HEK293T (cell line): ENCODE measurements around the gene TMEM184B.
A peak's percentile ranks its signal among the peaks of the same experiment; 100 is the strongest.

ENCODE experiments used
- CTCF ChIA-PET: fragments of 350-600 bp; formaldehyde crosslinking; extraction: SDS; loops from one replicate; lab custom pipeline; 2021; ENCODE audit warnings: antibody characterized with exemption, inconsistent platforms; lab: Yijun Ruan, JAX
- POLR2A ChIA-PET: fragments of 350-600 bp; formaldehyde crosslinking; extraction: SDS; loops from one replicate; lab custom pipeline; 2020; ENCODE audit warnings: antibody characterized with exemption, inconsistent platforms; lab: Yijun Ruan, JAX
- DNase-seq: peaks from one replicate; pipeline ENCODE4 v3.0.0; 2012; ENCODE audit warnings: mixed read lengths; ENCODE audit errors: extremely low spot score
- ARNT ChIP-seq: fragments of 450-650 bp; IDR thresholded peaks from 2 replicates; pipeline ENCODE4 v1.6.1; 2017; ENCODE audit warnings: mild to moderate bottlenecking
- BHLHE40 ChIP-seq: fragments of 450-650 bp; IDR thresholded peaks from 2 replicates; pipeline ENCODE4 v1.6.1; 2016; ENCODE audit warnings: mild to moderate bottlenecking, moderate library complexity, borderline replicate concordance
- CTBP1 ChIP-seq: fragments of 450-650 bp; IDR thresholded peaks from 2 replicates; pipeline ENCODE4 v1.6.1; 2016; ENCODE audit warnings: borderline replicate concordance
- ELF4 ChIP-seq: fragments of 450-650 bp; IDR thresholded peaks from 2 replicates; pipeline ENCODE4 v1.6.1; 2017; ENCODE audit warnings: antibody characterized with exemption
- FOXA1 ChIP-seq: fragments of 450-650 bp; IDR thresholded peaks from 2 replicates; pipeline ENCODE4 v1.6.1; 2016; ENCODE audit warnings: mild to moderate bottlenecking
- FOXK2 ChIP-seq: fragments of 450-650 bp; IDR thresholded peaks from 2 replicates; pipeline ENCODE4 v1.6.1; 2016; ENCODE audit warnings: mild to moderate bottlenecking
- FOXM1 ChIP-seq: fragments of 450-650 bp; IDR thresholded peaks from 2 replicates; pipeline ENCODE4 v1.6.1; 2017; ENCODE audit warnings: mild to moderate bottlenecking, borderline replicate concordance
- HDGF ChIP-seq: fragments of 450-650 bp; IDR thresholded peaks from 2 replicates; pipeline ENCODE4 v1.6.1; 2017; ENCODE audit warnings: antibody characterized with exemption, borderline replicate concordance
- L3MBTL2 ChIP-seq: fragments of 450-650 bp; conservative IDR thresholded peaks from 2 replicates; pipeline ENCODE4 v1.6.1; 2016; ENCODE audit warnings: mild to moderate bottlenecking
- LEF1 ChIP-seq: fragments of 450-650 bp; IDR thresholded peaks from 2 replicates; pipeline ENCODE4 v1.6.1; 2017; ENCODE audit warnings: mild to moderate bottlenecking, borderline replicate concordance
- NFRKB ChIP-seq: fragments of 450-650 bp; IDR thresholded peaks from 2 replicates; pipeline ENCODE4 v1.6.1; 2016; ENCODE audit warnings: mild to moderate bottlenecking, moderate library complexity
- SP1 ChIP-seq: fragments of 450-650 bp; IDR thresholded peaks from 2 replicates; pipeline ENCODE4 v1.6.1; 2017
- SUZ12 ChIP-seq: fragments of 450-650 bp; IDR thresholded peaks from 2 replicates; pipeline ENCODE4 v1.6.1; 2016; ENCODE audit warnings: mild to moderate bottlenecking
- TARDBP ChIP-seq: fragments of 450-650 bp; IDR thresholded peaks from 2 replicates; pipeline ENCODE4 v1.6.1; 2016
- ZNF384 ChIP-seq: fragments of 450-650 bp; IDR thresholded peaks from 2 replicates; pipeline ENCODE4 v1.6.1; 2016
- TF ChIP-seq, protein P1 (sequence below): fragments of 450-650 bp; IDR thresholded peaks from 2 replicates; pipeline ENCODE4 v1.6.1; 2016

TMEM184B gene

GRCh38 chr22:38311323-38311620 lies 38.5 kb upstream of the TMEM184B start:
- TF ChIP-seq HDGF (0 out of 2 replicates have a peak, but pooled peaks have one; percentile 33), L3MBTL2 (no peak)
- no peak for DNase-seq
- ChIA-PET POLR2A (no interaction called here), CTCF (no interaction called here)

- DNase-seq = no peak
- POLR2A ChIA-PET = no interaction called here
- TF ChIP-seq HDGF (0 out of 2 replicates have a peak, but pooled peaks have one; percentile 51), SUZ12 (no peak)
- CTCF ChIA-PET = no interaction called here
Observed at GRCh38 chr22:38310518-38311322, 37.9 kb upstream of the TMEM184B start.

GRCh38 chr22:38309614-38310517 lies 37.1 kb upstream of the TMEM184B start:
- no peak for TF ChIP-seq FOXA1
- no peak for TF ChIP-seq ARNT
- no peak for TF ChIP-seq NFRKB
- no peak for TF ChIP-seq BHLHE40
- TF ChIP-seq L3MBTL2 = no peak
- no peak for TF ChIP-seq TARDBP
- CTCF ChIA-PET = no interaction called here
- no peak for DNase-seq
- POLR2A ChIA-PET = interaction anchor here (2.0 kb wide), 1 partner anchor 8 kb away, joined by 5 read pairs; no protein-coding TSS in a partner anchor

DNA sequence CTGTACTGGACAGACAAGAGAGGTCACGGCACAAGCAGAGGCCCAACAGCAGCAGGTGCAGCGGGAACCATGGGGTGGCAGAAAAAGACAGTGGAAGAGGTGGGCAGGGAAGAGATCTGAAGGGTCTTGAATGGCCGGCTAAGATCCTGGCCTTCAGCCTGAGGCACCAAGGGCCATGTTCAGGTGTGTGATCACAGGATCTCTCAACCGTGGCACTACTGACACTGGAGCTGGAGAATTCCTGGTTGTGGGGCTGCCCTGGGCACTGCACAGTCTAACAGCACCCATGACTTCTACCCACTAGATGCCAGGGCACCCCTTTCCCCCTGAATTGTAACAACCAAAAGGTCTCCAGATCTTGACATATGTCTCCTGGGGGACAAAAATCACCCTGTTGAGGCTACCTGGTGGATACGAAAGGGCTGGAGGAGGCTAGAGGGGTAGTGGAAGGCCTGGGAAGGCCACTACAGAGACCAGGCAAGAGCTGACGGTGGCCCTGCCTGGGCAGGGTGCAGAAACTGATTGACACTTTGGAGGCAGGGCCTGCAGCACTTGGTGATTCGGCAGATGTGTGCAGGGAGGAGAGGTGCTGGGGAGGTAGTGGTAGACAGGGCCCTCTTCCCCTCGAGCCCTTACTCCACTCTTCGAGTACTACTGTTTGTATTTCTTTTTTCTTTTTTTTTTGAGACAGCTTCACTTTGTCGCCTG lies 36.1 kb upstream of the TMEM184B start:
- TF ChIP-seq ARNT = no peak
- no peak for TF ChIP-seq FOXK2
- no peak for TF ChIP-seq ZNF384
- TF ChIP-seq L3MBTL2 = no peak
- no peak for TF ChIP-seq NFRKB
- TF ChIP-seq TARDBP = no peak
- TF ChIP-seq FOXM1 = no peak
- TF ChIP-seq CTBP1 = no peak
- TF ChIP-seq ELF4 = no peak
- TF ChIP-seq SUZ12 = no peak
- no peak for TF ChIP-seq FOXA1
- TF ChIP-seq HDGF = no peak
- no peak for TF ChIP-seq BHLHE40
- TF ChIP-seq SP1 = no peak
- no peak for TF ChIP-seq LEF1
- ChIA-PET POLR2A (interaction anchor here (2.0 kb wide), 1 partner anchor 9 kb away, joined by 5 read pairs; no protein-coding TSS in a partner anchor), CTCF (no interaction called here)
- DNase-seq = no peak

GRCh38 chr22:38305471-38306448 lies 33.0 kb upstream of the TMEM184B start:
- TF ChIP-seq L3MBTL2 (no peak), FOXA1 (no peak), ZNF384 (no peak), NFRKB (no peak), LEF1 (no peak), FOXK2 (no peak), BHLHE40 (no peak), TARDBP (no peak), FOXM1 (no peak), SP1 (no peak), SUZ12 (no peak), CTBP1 (no peak), HDGF (no peak), ARNT (no peak), ELF4 (no peak)
- TF ChIP-seq, protein P1, sequence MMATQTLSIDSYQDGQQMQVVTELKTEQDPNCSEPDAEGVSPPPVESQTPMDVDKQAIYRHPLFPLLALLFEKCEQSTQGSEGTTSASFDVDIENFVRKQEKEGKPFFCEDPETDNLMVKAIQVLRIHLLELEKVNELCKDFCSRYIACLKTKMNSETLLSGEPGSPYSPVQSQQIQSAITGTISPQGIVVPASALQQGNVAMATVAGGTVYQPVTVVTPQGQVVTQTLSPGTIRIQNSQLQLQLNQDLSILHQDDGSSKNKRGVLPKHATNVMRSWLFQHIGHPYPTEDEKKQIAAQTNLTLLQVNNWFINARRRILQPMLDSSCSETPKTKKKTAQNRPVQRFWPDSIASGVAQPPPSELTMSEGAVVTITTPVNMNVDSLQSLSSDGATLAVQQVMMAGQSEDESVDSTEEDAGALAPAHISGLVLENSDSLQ = no peak
- DNase-seq = no peak
- ChIA-PET CTCF (interaction anchor here (0.6 kb wide), 3 partner anchors 20 to 211 kb away, joined by 3 to 4 read pairs (median 4); no protein-coding TSS in a partner anchor), POLR2A (interaction anchor here (1.0 to 1.6 kb wide), 4 partner anchors 8 to 12 kb away, joined by 4 to 6 read pairs (median 4); no protein-coding TSS in a partner anchor)

DNA sequence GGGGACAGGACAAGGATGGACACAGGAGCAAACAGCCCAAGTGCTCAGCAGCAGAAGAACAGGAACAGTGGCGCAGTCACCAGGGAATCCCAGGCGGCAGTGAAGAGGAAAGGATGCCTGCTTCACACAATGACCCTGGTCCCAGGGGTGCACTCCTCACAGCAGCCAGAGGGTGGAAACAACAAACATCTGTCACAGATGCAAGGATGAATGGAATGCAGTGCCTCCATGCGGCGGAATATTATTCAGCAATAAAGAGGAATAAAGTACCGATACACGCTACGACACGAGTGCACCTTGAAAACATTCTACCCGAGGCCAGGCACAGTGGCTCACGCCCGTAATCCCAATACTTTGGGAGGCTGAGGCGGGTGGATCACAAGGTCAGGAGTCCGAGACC lies 31.7 kb upstream of the TMEM184B start:
- CTCF ChIA-PET = no interaction called here
- DNase-seq = no peak
- no peak for TF ChIP-seq HDGF
- no peak for TF ChIP-seq NFRKB
- POLR2A ChIA-PET = no interaction called here
